GM12872 (cell line): ENCODE results near the gene RWDD4.

Experiments
- CTCF ChIP-seq: IDR thresholded peaks from 3 replicates; pipeline ENCODE4 v1.5.1; 2011; ENCODE audit warnings: low read depth, mild to moderate bottlenecking, low read length, moderate library complexity; ENCODE audit not compliant: insufficient read depth

The RWDD4 gene

GRCh38 chr4:183659029-183659871, at the start of gene RWDD4, which contains the start of gene TRAPPC11:
TSS of gene RWDD4 (minus strand) at chr4:183659185. CDS start at chr4:183658952, 233 bp downstream.
TSS of gene TRAPPC11 (plus strand) at chr4:183659293. CDS start at chr4:183663868, 4,575 bp downstream.
- TF ChIP-seq CTCF: peak; percentile 27; the same call in 1 of the 3 replicates

- TF ChIP-seq CTCF: no peak
Measured at GRCh38 chr4:183702492-183702891, 43.5 kb upstream of the RWDD4 start.

GRCh38 chr4:183700407-183700806, 41.4 kb upstream of the RWDD4 start:
- TF ChIP-seq CTCF: no peak

- no peak for TF ChIP-seq CTCF
Measured at GRCh38 chr4:183698909-183699308, 39.9 kb upstream of the RWDD4 start.

- no peak for TF ChIP-seq CTCF
Measured at GRCh38 chr4:183691897-183692296, 32.9 kb upstream of the RWDD4 start.

GRCh38 chr4:183691006-183691405, 32.0 kb upstream of the RWDD4 start:
- no peak for TF ChIP-seq CTCF

GRCh38 chr4:183688216-183688615, 29.2 kb upstream of the RWDD4 start:
- TF ChIP-seq CTCF: no peak
